IPS-20b (cell line): ENCODE measurements around the gene HECTD3.

Experiments used
- H3K27ac ChIP-seq: one replicate; pipeline ENCODE4 v1.5.1; 2013; ENCODE audit warnings: low read length
- H3K27me3 ChIP-seq: 2 replicates; pipeline ENCODE4 v1.6.1; 2013; ENCODE audit warnings: mild to moderate bottlenecking, low read length, inconsistent platforms; ENCODE audit not compliant: insufficient read depth
- H3K36me3 ChIP-seq: 2 replicates; pipeline ENCODE4 v1.6.1; 2013; ENCODE audit warnings: low read depth, mild to moderate bottlenecking, inconsistent platforms, low read length, moderate library complexity; ENCODE audit not compliant: insufficient read depth
- H3K4me1 ChIP-seq: 2 replicates; pipeline ENCODE4 v1.6.1; 2013; ENCODE audit warnings: mild to moderate bottlenecking, control low read depth, inconsistent platforms, low read length, moderate library complexity; ENCODE audit not compliant: insufficient read depth
- H3K4me3 ChIP-seq: 2 replicates; pipeline ENCODE4 v1.5.1; 2013; ENCODE audit warnings: mild to moderate bottlenecking, low read length, inconsistent platforms
- H3K9ac ChIP-seq: 2 replicates; pipeline ENCODE4 v1.6.1; 2013; ENCODE audit warnings: low read depth, mild to moderate bottlenecking, inconsistent platforms, low read length, moderate library complexity
- H3K9me3 ChIP-seq: 2 replicates; pipeline ENCODE4 v1.6.1; 2013; ENCODE audit warnings: mild to moderate bottlenecking, low read depth, low read length, inconsistent platforms; ENCODE audit not compliant: insufficient read depth

Gene HECTD3

GRCh38 chr1:45035631-45036301, 24.6 kb upstream of the HECTD3 start:
- Histone ChIP-seq H3K36me3 (no peaks in the 10 kb centered on the region), H3K4me1 (no peaks in the 10 kb centered on the region), H3K27ac (no peak overlapping the region), H3K9me3 (no peaks in the 10 kb centered on the region), H3K9ac (no peak overlapping the region), H3K27me3 (no peaks in the 10 kb centered on the region), H3K4me3 (no peak overlapping the region)

DNA sequence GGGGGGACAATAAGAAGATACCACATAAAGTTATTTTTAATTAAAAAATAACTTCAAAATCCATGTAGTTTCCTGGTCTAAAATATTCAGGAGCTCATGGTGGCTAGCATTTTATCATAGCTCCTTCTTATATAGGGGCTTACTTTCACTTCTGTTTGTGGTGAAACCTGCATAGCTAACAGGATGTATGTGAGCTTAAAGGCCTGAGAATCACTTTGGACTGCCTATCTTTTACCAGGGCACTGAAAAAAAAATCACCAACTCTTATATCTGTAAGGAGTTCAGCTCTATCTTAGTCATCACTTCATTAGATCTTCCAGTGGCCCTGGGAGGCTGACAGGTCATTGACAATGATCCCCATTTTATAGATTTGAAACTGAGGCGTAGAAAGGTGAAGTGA, 22.2 kb upstream of the HECTD3 start:
- no peaks in the 10 kb centered on the region for H3K4me1 ChIP-seq
- H3K27me3 ChIP-seq: no peaks in the 10 kb centered on the region
- no peaks in the 10 kb centered on the region for H3K36me3 ChIP-seq
- H3K9me3 ChIP-seq: no peaks in the 10 kb centered on the region
- H3K4me3 ChIP-seq: no peak overlapping the region
- no peak overlapping the region for H3K9ac ChIP-seq
- H3K27ac ChIP-seq: no peak overlapping the region

- H3K27me3 ChIP-seq: no peaks in the 10 kb centered on the region
- H3K4me1 ChIP-seq: no peaks in the 10 kb centered on the region
- H3K36me3 ChIP-seq: no peaks in the 10 kb centered on the region
- no peak overlapping the region for H3K4me3 ChIP-seq
- no peaks in the 10 kb centered on the region for H3K9me3 ChIP-seq
- H3K27ac ChIP-seq: no peak overlapping the region
- H3K9ac ChIP-seq: no peak overlapping the region
Measured at GRCh38 chr1:45032837-45033236, 21.7 kb upstream of the HECTD3 start.

DNA sequence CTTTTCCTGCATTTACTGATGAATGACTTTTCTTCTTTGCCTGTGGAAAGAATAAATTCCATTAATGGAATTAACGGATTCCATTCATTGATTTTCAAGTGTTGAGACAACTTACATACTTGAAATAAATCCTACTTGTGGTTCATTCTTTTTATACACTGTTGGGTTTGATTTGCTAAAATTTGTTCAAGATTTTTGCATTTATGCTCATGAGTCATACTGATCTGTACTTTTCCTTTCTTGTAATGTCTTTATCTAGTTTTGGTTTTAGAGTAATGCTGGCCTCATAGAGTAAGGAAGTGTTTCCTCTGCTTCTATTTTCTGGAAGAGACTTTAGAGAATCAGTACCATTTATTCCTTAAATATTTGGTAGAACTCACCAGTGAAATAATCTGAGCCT, 15.3 kb upstream of the HECTD3 start:
- H3K9me3 ChIP-seq: no peaks in the 10 kb centered on the region
- H3K27me3 ChIP-seq: no peaks in the 10 kb centered on the region
- no peak overlapping the region for H3K4me3 ChIP-seq
- H3K36me3 ChIP-seq: no peaks in the 10 kb centered on the region
- no peak overlapping the region for H3K27ac ChIP-seq
- no peak overlapping the region for H3K9ac ChIP-seq
- no peaks in the 10 kb centered on the region for H3K4me1 ChIP-seq

DNA sequence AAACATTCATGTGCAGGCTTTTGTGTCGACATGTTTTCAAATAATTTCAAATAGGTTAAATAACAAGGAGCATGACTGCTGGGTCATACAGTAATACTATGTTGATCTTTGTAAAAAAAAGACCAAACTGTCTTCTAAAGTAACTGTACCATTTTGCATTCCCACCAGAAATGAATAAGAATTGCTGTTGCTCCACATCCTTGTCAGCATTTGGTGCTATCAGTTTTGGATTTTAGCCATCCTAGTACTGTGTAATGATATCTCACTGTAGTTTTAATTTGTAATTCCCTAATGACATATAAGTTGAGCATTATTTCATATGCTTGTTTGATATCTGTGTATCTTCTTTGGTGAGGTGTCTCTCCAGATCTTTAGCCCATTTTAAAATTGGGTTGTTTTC, 12.5 kb upstream of the HECTD3 start:
- Histone ChIP-seq H3K4me1 (no peaks in the 10 kb centered on the region), H3K36me3 (no peaks in the 10 kb centered on the region), H3K27me3 (no peaks in the 10 kb centered on the region), H3K4me3 (no peak overlapping the region), H3K9ac (no peak overlapping the region), H3K27ac (no peak overlapping the region), H3K9me3 (no peaks in the 10 kb centered on the region)

DNA sequence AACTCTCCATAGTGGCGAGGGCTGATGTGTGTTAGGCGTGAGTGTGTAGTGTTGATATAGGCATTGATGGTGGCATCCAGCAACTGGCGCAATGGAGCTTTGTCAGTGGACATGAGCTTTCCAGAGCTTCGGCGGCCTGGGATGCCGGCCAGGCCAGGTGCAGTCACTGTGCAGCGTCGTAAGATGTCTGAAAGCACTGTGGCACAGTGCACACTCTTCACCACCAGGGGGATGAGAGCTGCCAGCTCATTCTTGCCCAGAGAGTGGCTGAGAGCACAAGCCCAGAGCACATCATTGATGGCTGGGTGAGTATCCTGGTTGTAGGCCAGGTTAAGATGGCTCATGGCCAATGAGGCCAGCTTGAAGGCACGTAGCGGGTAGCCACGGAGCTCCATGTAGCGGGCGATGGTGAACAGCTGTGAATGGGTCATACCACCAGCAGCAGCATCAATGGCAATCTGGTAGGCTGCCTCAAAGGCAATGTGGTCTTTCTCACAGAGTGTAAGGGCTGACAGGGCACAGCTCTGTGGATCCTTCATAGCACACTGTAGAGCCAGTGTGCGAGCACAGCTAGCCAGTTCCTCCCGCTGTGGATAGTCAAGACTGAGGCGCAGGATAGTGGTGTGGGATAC, 7.6 kb upstream of the HECTD3 start:
- Histone ChIP-seq H3K27ac (no peak overlapping the region), H3K36me3 (peaks cover 18% of the 10 kb centered on the region), H3K9ac (no peak overlapping the region), H3K4me3 (no peak overlapping the region), H3K9me3 (no peaks in the 10 kb centered on the region), H3K4me1 (no peaks in the 10 kb centered on the region), H3K27me3 (no peaks in the 10 kb centered on the region)

- H3K36me3 ChIP-seq: peaks cover 19% of the 10 kb centered on the region
Measured at GRCh38 chr1:45016767-45017166, 5.6 kb upstream of the HECTD3 start.

GRCh38 chr1:45016090-45016697, 5.1 kb upstream of the HECTD3 start:
- H3K4me3 ChIP-seq: no peak overlapping the region

More at GRCh38 chr1:45016767-45017166, 5.6 kb upstream of the HECTD3 start:
- Histone ChIP-seq H3K27ac (no peak overlapping the region), H3K9me3 (no peaks in the 10 kb centered on the region), H3K4me3 (no peak overlapping the region), H3K9ac (no peak overlapping the region), H3K4me1 (peaks cover under 1% of the 10 kb centered on the region; the same call in 1 of the 2 replicates), H3K27me3 (no peaks in the 10 kb centered on the region)

DNA sequence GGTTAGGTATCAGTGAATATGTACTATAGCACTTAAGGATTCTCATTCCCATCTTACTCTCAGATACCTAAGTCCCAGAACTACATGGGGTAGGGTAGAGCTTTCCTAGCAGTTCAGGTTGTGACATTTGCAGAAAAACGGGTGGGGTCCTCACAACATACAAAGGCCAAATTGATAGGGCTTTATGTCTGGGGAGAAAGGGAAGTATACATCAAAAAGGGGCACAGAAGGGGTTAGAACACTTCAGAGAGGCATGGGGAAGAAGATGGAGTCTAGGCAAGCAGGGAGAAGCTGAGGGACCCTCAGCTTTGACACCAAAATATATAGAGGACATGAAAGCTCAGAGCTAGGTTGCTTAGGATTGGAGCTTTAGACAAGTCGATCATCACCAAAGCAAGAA, 4.6 kb upstream of the HECTD3 start:
- Histone ChIP-seq H3K9me3 (no peaks in the 10 kb centered on the region), H3K27ac (no peak overlapping the region), H3K36me3 (peaks cover 19% of the 10 kb centered on the region), H3K4me3 (no peak overlapping the region), H3K27me3 (no peaks in the 10 kb centered on the region), H3K4me1 (peaks cover 5% of the 10 kb centered on the region; the same call in 1 of the 2 replicates), H3K9ac (no peak overlapping the region)

More at GRCh38 chr1:45016090-45016697, 5.1 kb upstream of the HECTD3 start:
- no peak overlapping the region for H3K27ac ChIP-seq
- peaks cover 5% of the 10 kb centered on the region; the same call in 1 of the 2 replicates for H3K4me1 ChIP-seq
- H3K36me3 ChIP-seq: peaks cover 19% of the 10 kb centered on the region
- no peak overlapping the region for H3K9ac ChIP-seq
- H3K27me3 ChIP-seq: no peaks in the 10 kb centered on the region
- H3K9me3 ChIP-seq: no peaks in the 10 kb centered on the region

- Histone ChIP-seq H3K36me3 (peaks cover 19% of the 10 kb centered on the region), H3K9me3 (no peaks in the 10 kb centered on the region), H3K4me1 (peaks cover 5% of the 10 kb centered on the region; the same call in 1 of the 2 replicates), H3K9ac (no peak overlapping the region), H3K27ac (no peak overlapping the region), H3K27me3 (no peaks in the 10 kb centered on the region), H3K4me3 (no peak overlapping the region)
Measured at GRCh38 chr1:45014321-45015028, 3.4 kb upstream of the HECTD3 start.

DNA sequence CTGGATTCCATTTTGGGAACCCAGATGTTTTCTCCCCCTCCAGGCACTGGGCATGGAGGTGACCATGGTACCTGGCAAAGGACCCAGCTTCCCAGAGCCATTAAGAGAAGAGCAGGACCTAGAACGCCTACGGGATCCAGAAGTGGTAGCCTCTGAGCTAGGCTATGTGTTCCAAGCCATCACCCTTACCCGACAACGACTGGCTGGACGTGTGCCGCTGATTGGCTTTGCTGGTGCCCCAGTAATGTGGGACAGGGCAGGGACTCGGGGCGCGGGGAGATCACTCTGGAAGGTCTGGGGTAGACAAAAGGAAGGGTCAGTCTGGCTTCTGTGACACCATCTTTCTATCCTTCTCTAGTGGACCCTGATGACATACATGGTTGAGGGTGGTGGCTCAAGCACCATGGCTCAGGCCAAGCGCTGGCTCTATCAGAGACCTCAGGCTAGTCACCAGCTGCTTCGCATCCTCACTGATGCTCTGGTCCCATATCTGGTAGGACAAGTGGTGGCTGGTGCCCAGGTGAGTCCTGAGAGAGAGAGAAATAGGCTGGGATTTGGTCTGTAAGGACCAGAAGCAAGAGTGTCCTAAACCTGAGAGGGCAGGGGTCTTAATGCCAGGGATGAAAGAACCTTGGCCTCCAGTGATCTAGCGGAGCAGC, 2.6 kb upstream of the HECTD3 start:
- Histone ChIP-seq H3K4me3 (peak overlapping the region; percentile 85; the same call in 1 of the 2 replicates), H3K27me3 (no peaks in the 10 kb centered on the region), H3K9ac (peak overlapping the region; percentile 84; the same call in 1 of the 2 replicates), H3K27ac (no peak overlapping the region), H3K9me3 (no peaks in the 10 kb centered on the region), H3K36me3 (peaks cover 26% of the 10 kb centered on the region), H3K4me1 (peaks cover 5% of the 10 kb centered on the region; the same call in 1 of the 2 replicates)
